DOHH2 (cell line): Measurements from ENCODE around the gene TRIML2.

Source experiments
- H3F3A ChIP-seq: fragments of 200-600 bp; sonication (generic), shearing (Covaris generic); 2 replicates; pipeline ENCODE4 v1.6.0; 2016; ENCODE audit warnings: antibody characterized with exemption, mild to moderate bottlenecking; ENCODE audit not compliant: control insufficient read depth, insufficient read depth
- H3K27ac ChIP-seq: fragments of 200-600 bp; sonication (generic); 2 replicates; pipeline ENCODE4 v1.5.1; 2014; ENCODE audit warnings: low read depth, mild to moderate bottlenecking, low read length, moderate library complexity
- H3K27me3 ChIP-seq: fragments of 200-600 bp; sonication (generic); 2 replicates; pipeline ENCODE4 v1.6.1; 2014; ENCODE audit warnings: mild to moderate bottlenecking, low read length, mixed read lengths; ENCODE audit not compliant: control insufficient read depth
- H3K36me3 ChIP-seq: fragments of 200-600 bp; sonication (generic); 2 replicates; pipeline ENCODE4 v1.6.1; 2014; ENCODE audit warnings: mild to moderate bottlenecking, low read length, moderate library complexity, mixed read lengths; ENCODE audit not compliant: control insufficient read depth
- H3K4me1 ChIP-seq: fragments of 200-600 bp; sonication (generic); 2 replicates; pipeline ENCODE4 v1.6.1; 2014; ENCODE audit warnings: mild to moderate bottlenecking, low read length, mixed read lengths; ENCODE audit not compliant: control insufficient read depth
- H3K4me2 ChIP-seq: fragments of 200-600 bp; sonication (generic); 2 replicates; pipeline ENCODE4 v1.6.0; 2014; ENCODE audit warnings: mild to moderate bottlenecking, low read length, moderate library complexity
- H3K4me3 ChIP-seq: fragments of 200-600 bp; sonication (generic); 2 replicates; pipeline ENCODE4 v1.5.1; 2014; ENCODE audit warnings: mild to moderate bottlenecking, low read length, mixed read lengths
- H3K79me2 ChIP-seq: fragments of 200-600 bp; sonication (generic); 2 replicates; pipeline ENCODE4 v1.6.1; 2014; ENCODE audit warnings: mild to moderate bottlenecking, low read length, mixed read lengths; ENCODE audit not compliant: control insufficient read depth
- H3K9me2 ChIP-seq: fragments of 200-600 bp; sonication (generic); replicated peaks from 2 replicates; pipeline ENCODE4 v1.6.1; 2014; ENCODE audit warnings: mild to moderate bottlenecking, low read length, mixed read lengths; ENCODE audit not compliant: control insufficient read depth
- H3K9me3 ChIP-seq: fragments of 200-600 bp; sonication (generic); 2 replicates; pipeline ENCODE4 v1.6.1; 2014; ENCODE audit warnings: antibody characterized with exemption, low read length, mixed read lengths; ENCODE audit not compliant: control insufficient read depth, insufficient read depth
- H4K20me1 ChIP-seq: fragments of 200-600 bp; sonication (generic); 2 replicates; pipeline ENCODE4 v1.6.0; 2014; ENCODE audit warnings: low read depth, mild to moderate bottlenecking, antibody characterized with exemption, low read length, moderate library complexity; ENCODE audit not compliant: control insufficient read depth, insufficient read depth
- CTCF ChIP-seq: fragments of 200-600 bp; sonication (generic); IDR thresholded peaks from one replicate; pipeline ENCODE4 v1.5.1; 2014; ENCODE audit warnings: antibody characterized with exemption, mild to moderate bottlenecking, low read depth, low read length; ENCODE audit not compliant: poor library complexity, severe bottlenecking
- EZH2phosphoT487 ChIP-seq: fragments of 200-600 bp; sonication (generic); IDR thresholded peaks from 2 replicates; pipeline ENCODE4 v1.6.1; 2017; ENCODE audit warnings: borderline replicate concordance, mild to moderate bottlenecking, antibody characterized with exemption, low read length, moderate library complexity, mixed read lengths

The TRIML2 gene

GRCh38 chr4:188111955-188112354 is 2.6 kb upstream of the TRIML2 start:
- no peaks in the 10 kb centered on the region for H3K4me1 ChIP-seq
- no peaks in the 10 kb centered on the region for H3K79me2 ChIP-seq
- TF ChIP-seq EZH2phosphoT487 (no peak), CTCF (no peak)
- H3K9me2 ChIP-seq: no peaks in the 10 kb centered on the region
- H4K20me1 ChIP-seq: no peaks in the 10 kb centered on the region
- H3K27ac ChIP-seq: no peak overlapping the region
- H3K4me2 ChIP-seq: no peak overlapping the region
- no peaks in the 10 kb centered on the region for H3K27me3 ChIP-seq
- H3K9me3 ChIP-seq: peaks cover 4% of the 10 kb centered on the region; the same call in 1 of the 2 replicates
- no peaks in the 10 kb centered on the region for H3F3A ChIP-seq
- no peaks in the 10 kb centered on the region for H3K36me3 ChIP-seq
- H3K4me3 ChIP-seq: no peak overlapping the region

- Histone ChIP-seq H3K4me1 (no peaks in the 10 kb centered on the region), H3K27ac (no peak overlapping the region)
Measured at GRCh38 chr4:188110741-188111471, 1.5 kb upstream of the TRIML2 start.

GRCh38 chr4:188110036-188110435 is 633 bp upstream of the TRIML2 start:
- Histone ChIP-seq H3K9me2 (no peaks in the 10 kb centered on the region), H3F3A (no peaks in the 10 kb centered on the region), H3K27ac (no peak overlapping the region), H3K4me3 (no peak overlapping the region), H3K36me3 (no peaks in the 10 kb centered on the region), H3K4me2 (no peak overlapping the region), H3K79me2 (no peaks in the 10 kb centered on the region), H4K20me1 (no peaks in the 10 kb centered on the region), H3K4me1 (no peaks in the 10 kb centered on the region), H3K9me3 (peaks cover 4% of the 10 kb centered on the region; the same call in 1 of the 2 replicates), H3K27me3 (no peaks in the 10 kb centered on the region)
- TF ChIP-seq CTCF (no peak), EZH2phosphoT487 (no peak)

More at GRCh38 chr4:188110741-188111471, 1.5 kb upstream of the TRIML2 start:
- Histone ChIP-seq H3F3A (no peaks in the 10 kb centered on the region), H4K20me1 (no peaks in the 10 kb centered on the region), H3K4me3 (no peak overlapping the region), H3K27me3 (no peaks in the 10 kb centered on the region), H3K9me3 (peaks cover 4% of the 10 kb centered on the region; the same call in 1 of the 2 replicates), H3K79me2 (no peaks in the 10 kb centered on the region), H3K9me2 (no peaks in the 10 kb centered on the region), H3K4me2 (no peak overlapping the region), H3K36me3 (no peaks in the 10 kb centered on the region)
- TF ChIP-seq EZH2phosphoT487 (no peak), CTCF (no peak)
